ENCODE data around the gene POU2F2. TPM values are rescaled to one million over a fixed set of nuclear protein-coding genes. Genes with fewer than 3 reads are reported as not detected.

POU2F2 gene
- total RNA-seq, 2 donors from 2014 or later = 1.8 to 2.6 TPM

GRCh38 chr19:42125536-42125935 lies 6.7 kb downstream of the POU2F2 start:
- DNase-seq = no peak
- peak; percentile 22 for TF ChIP-seq CTCF (conservative IDR thresholded peaks at IDR 0.05)
- Mint-ChIP-seq H3K9me3 (no peaks in the 10 kb centered on the region), H3K27me3 (ENCODE audit: insufficient read depth) (peaks cover 13% of the 10 kb centered on the region), H3K27ac (no peak overlapping the region), H3K4me3 (no peak overlapping the region), H3K4me1 (no peaks in the 10 kb centered on the region), H3K36me3 (ENCODE audit: low read depth) (no peaks in the 10 kb centered on the region)
- no peaks in the 10 kb centered on the region for H3K36me3 ChIP-seq (ENCODE audit: control insufficient read depth, insufficient read depth, low read length)
- H3K27me3 ChIP-seq (ENCODE audit: control insufficient read depth, insufficient read depth, low read length, poor library complexity, severe bottlenecking) = no peaks in the 10 kb centered on the region
- no peaks in the 10 kb centered on the region for H3K4me1 ChIP-seq (ENCODE audit: control insufficient read depth, insufficient read depth, low read length)
- no peak overlapping the region for H3K27ac ChIP-seq (ENCODE audit: low read depth, low read length)
- no peak overlapping the region for H3K9ac ChIP-seq (ENCODE audit: extremely low read depth, low read length, poor library complexity, severe bottlenecking)
- no peak overlapping the region for H3K4me3 ChIP-seq (ENCODE audit: low read length)
- no peaks in the 10 kb centered on the region for H3K9me3 ChIP-seq (ENCODE audit: control insufficient read depth, low read length)
- WGBS, 2 experiments (ENCODE audit: insufficient coverage in 1 of 2, insufficient read length in 1 of 2) = 59 to 73% methylated on average over 5 to 6 of the region's 6 CpGs

- Mint-ChIP-seq H3K36me3 (ENCODE audit: low read depth) (no peaks in the 10 kb centered on the region), H3K4me3 (no peak overlapping the region), H3K27me3 (ENCODE audit: insufficient read depth) (peaks cover 10% of the 10 kb centered on the region), H3K4me1 (no peaks in the 10 kb centered on the region), H3K9me3 (no peaks in the 10 kb centered on the region), H3K27ac (no peak overlapping the region)
- H3K27me3 ChIP-seq (ENCODE audit: control insufficient read depth, insufficient read depth, low read length, poor library complexity, severe bottlenecking) = no peaks in the 10 kb centered on the region
- H3K36me3 ChIP-seq (ENCODE audit: control insufficient read depth, insufficient read depth, low read length) = no peaks in the 10 kb centered on the region
- WGBS, 2 experiments (ENCODE audit: insufficient coverage in 1 of 2, insufficient read length in 1 of 2) = 60 to 90% methylated on average over 1 to 5 of the region's 5 CpGs
- no peak overlapping the region for H3K4me3 ChIP-seq (ENCODE audit: low read length)
- H3K9ac ChIP-seq (ENCODE audit: extremely low read depth, low read length, poor library complexity, severe bottlenecking) = no peak overlapping the region
- no peak overlapping the region for H3K27ac ChIP-seq (ENCODE audit: low read depth, low read length)
- no peaks in the 10 kb centered on the region for H3K9me3 ChIP-seq (ENCODE audit: control insufficient read depth, low read length)
- DNase-seq = no peak
- no peak for TF ChIP-seq CTCF (conservative IDR thresholded peaks at IDR 0.05)
- H3K4me1 ChIP-seq (ENCODE audit: control insufficient read depth, insufficient read depth, low read length) = no peaks in the 10 kb centered on the region
These were observed 7.8 kb downstream of the POU2F2 start for GRCh38 chr19:42124386-42124901.

GRCh38 chr19:42123765-42124164 lies 8.5 kb downstream of the POU2F2 start:
- no peaks in the 10 kb centered on the region for H3K27me3 ChIP-seq (ENCODE audit: control insufficient read depth, insufficient read depth, low read length, poor library complexity, severe bottlenecking)
- TF ChIP-seq CTCF (conservative IDR thresholded peaks at IDR 0.05) = no peak
- H3K4me3 ChIP-seq (ENCODE audit: low read length) = no peak overlapping the region
- DNase-seq = no peak
- Mint-ChIP-seq H3K36me3 (ENCODE audit: low read depth) (no peaks in the 10 kb centered on the region), H3K27me3 (ENCODE audit: insufficient read depth) (peaks cover 10% of the 10 kb centered on the region), H3K4me3 (no peak overlapping the region), H3K4me1 (no peaks in the 10 kb centered on the region), H3K27ac (no peak overlapping the region), H3K9me3 (no peaks in the 10 kb centered on the region)
- 88% methylated on average over 1 of the region's 1 CpG; no CpG with 5 or more reads in 1 of the 2 experiments for WGBS, 2 experiments (ENCODE audit: insufficient coverage in 1 of 2, insufficient read length in 1 of 2)
- no peaks in the 10 kb centered on the region for H3K9me3 ChIP-seq (ENCODE audit: control insufficient read depth, low read length)
- H3K4me1 ChIP-seq (ENCODE audit: control insufficient read depth, insufficient read depth, low read length) = no peaks in the 10 kb centered on the region
- H3K36me3 ChIP-seq (ENCODE audit: control insufficient read depth, insufficient read depth, low read length) = no peaks in the 10 kb centered on the region
- H3K27ac ChIP-seq (ENCODE audit: low read depth, low read length) = no peak overlapping the region
- H3K9ac ChIP-seq (ENCODE audit: extremely low read depth, low read length, poor library complexity, severe bottlenecking) = no peak overlapping the region

Measured in endodermal cell (in vitro differentiated cells).